GM12892 (cell line): ENCODE results near the gene RPP30.

Experiments used
- POLR2A ChIP-seq: IDR thresholded peaks from 2 replicates; pipeline ENCODE4 v1.6.1; 2011; ENCODE audit warnings: low read depth, low read length, control low read depth
- POLR2AphosphoS5 ChIP-seq: IDR thresholded peaks from 2 replicates; pipeline ENCODE4 v1.6.1; 2011; ENCODE audit warnings: low read depth, low read length, control low read depth
- TAF1 ChIP-seq: IDR thresholded peaks from 2 replicates; pipeline ENCODE4 v1.6.1; 2011; ENCODE audit warnings: low read depth, mild to moderate bottlenecking, control low read depth, low read length, borderline replicate concordance

- no peak for TF ChIP-seq TAF1
- TF ChIP-seq POLR2AphosphoS5: no peak
- TF ChIP-seq POLR2A: no peak
These were observed 13.3 kb upstream of the RPP30 start for GRCh38 chr10:90858461-90858968.
